ENCODE data around the gene DNAJB14. TPM values are rescaled to one million over a fixed set of nuclear protein-coding genes. Genes with fewer than 3 reads are reported as not detected.

Gene DNAJB14
- total and polyA plus RNA-seq, 2 donors (not counting 3 experiments of a cell fraction or from before 2014, with no cell fraction given): 9.2 to 56.7 TPM

DNA sequence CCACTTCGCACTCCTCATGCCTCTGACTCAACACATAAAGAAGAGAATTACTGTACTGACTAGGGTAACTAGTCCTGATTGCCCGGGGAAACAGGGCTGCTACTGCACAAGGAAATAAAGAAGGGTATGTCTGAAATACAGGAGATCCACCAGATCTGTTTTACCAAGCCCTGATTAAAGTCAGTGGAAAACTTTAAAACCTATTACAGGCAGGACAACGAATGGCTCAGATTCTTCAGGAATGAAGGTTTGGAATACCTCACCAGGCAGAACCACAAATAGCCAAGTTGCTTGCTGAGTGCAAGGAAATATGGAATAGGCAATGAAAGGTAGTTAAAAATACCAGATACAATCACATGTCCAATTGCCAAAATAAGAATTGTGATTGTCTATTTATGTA lies 69.5 kb downstream of the DNAJB14 start:
- Histone ChIP-seq H3K36me3 (ENCODE audit: control insufficient read depth in 2 of 2, extremely low read depth in 1 of 2, insufficient read depth in 2 of 2, low read length in 2 of 2) (peaks cover 9 to 11% of the 10 kb centered on the region in 2 experiments), H3K9me3 (replicated peaks; ENCODE audit: control insufficient read depth, insufficient read depth, low read length) (no peaks in the 10 kb centered on the region), H3K4me2 (ENCODE audit: insufficient read depth, low read length) (no peak overlapping the region), H2AFZ (ENCODE audit: low read depth, low read length) (no peak overlapping the region), H3K79me2 (ENCODE audit: control insufficient read depth, insufficient read depth, low read length) (no peaks in the 10 kb centered on the region), H3K27me3 (ENCODE audit: control insufficient read depth in 2 of 2, insufficient read depth in 2 of 2, low read length in 2 of 2) (no peaks in the 10 kb centered on the region), H3K4me3 (replicated peaks in 1 of 3; ENCODE audit: insufficient read depth in 1 of 3, low read depth in 1 of 3, low read length in 3 of 3) (no peak overlapping the region), H3K27ac (ENCODE audit: insufficient read depth, low read depth, low read length) (no peak overlapping the region), H4K20me1 (replicated peaks; ENCODE audit: control insufficient read depth, extremely low read depth, insufficient read depth, low read length) (no peaks in the 10 kb centered on the region), H3K9ac (replicated peaks; ENCODE audit: extremely low read depth, insufficient read depth, low read length) (no peak overlapping the region), H3K9me1 (replicated peaks; ENCODE audit: control insufficient read depth, extremely low read depth, insufficient read depth, low read length) (no peaks in the 10 kb centered on the region), H3K4me1 (ENCODE audit: control insufficient read depth, extremely low read depth, insufficient read depth, low read length) (no peaks in the 10 kb centered on the region)
- FAIRE-seq (no peak), DNase-seq (ENCODE audit: low read depth, low spot score) (no peak)
- TF ChIP-seq FOS (IDR thresholded peaks at IDR 0.05; ENCODE audit: borderline replicate concordance, insufficient read depth, low read length) (no peak), MYC (IDR thresholded peaks at IDR 0.05; ENCODE audit: low read depth, low read length) (no peak), EZH2 (IDR thresholded peaks at IDR 0.05; ENCODE audit: borderline replicate concordance, low read depth, low read length, severe bottlenecking) (no peak), JUN (IDR thresholded peaks at IDR 0.05; ENCODE audit: borderline replicate concordance, insufficient read depth, insufficient read length, low read depth) (no peak)
- TF ChIP-seq, protein P1, sequence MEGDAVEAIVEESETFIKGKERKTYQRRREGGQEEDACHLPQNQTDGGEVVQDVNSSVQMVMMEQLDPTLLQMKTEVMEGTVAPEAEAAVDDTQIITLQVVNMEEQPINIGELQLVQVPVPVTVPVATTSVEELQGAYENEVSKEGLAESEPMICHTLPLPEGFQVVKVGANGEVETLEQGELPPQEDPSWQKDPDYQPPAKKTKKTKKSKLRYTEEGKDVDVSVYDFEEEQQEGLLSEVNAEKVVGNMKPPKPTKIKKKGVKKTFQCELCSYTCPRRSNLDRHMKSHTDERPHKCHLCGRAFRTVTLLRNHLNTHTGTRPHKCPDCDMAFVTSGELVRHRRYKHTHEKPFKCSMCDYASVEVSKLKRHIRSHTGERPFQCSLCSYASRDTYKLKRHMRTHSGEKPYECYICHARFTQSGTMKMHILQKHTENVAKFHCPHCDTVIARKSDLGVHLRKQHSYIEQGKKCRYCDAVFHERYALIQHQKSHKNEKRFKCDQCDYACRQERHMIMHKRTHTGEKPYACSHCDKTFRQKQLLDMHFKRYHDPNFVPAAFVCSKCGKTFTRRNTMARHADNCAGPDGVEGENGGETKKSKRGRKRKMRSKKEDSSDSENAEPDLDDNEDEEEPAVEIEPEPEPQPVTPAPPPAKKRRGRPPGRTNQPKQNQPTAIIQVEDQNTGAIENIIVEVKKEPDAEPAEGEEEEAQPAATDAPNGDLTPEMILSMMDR (IDR thresholded peaks at IDR 0.05; ENCODE audit: extremely low read depth in 1 of 2, insufficient read depth in 1 of 2, low read depth in 1 of 2, low read length in 2 of 2): no peak
- BruUV-seq (replicated peaks): no TSS peak
- POLR2A ChIA-PET: no interaction called here
- CTCF ChIA-PET: no interaction called here
- dilution Hi-C loops (cut with MboI; ENCODE audit: extremely low pct_ligation_motif_present, low sequenced_read_pairs): no loop called here
- intact Hi-C loops (cut with micrococcal nuclease): no loop called here

DNA sequence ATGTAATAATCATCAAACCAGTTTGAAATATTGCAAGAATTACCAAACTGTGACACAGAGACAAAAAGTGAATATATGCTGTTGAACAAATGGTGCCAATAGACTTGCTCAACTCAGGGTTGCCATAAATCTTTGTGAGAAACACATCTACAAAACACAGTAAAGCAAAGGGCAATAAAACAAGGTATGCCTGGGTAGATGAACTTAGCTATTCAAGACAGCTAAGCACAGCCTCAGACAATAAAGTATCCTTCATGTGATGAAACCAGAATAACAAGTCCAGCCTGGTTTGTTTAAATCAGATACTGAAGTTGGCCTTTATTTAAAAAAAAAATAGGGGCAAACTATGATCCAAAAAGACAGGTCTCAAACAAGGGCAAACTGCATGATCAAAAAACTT lies 71.3 kb downstream of the DNAJB14 start:
- Histone ChIP-seq H3K9me3 (replicated peaks; ENCODE audit: control insufficient read depth, insufficient read depth, low read length) (no peaks in the 10 kb centered on the region), H4K20me1 (replicated peaks; ENCODE audit: control insufficient read depth, extremely low read depth, insufficient read depth, low read length) (no peaks in the 10 kb centered on the region), H3K36me3 (ENCODE audit: control insufficient read depth in 2 of 2, extremely low read depth in 1 of 2, insufficient read depth in 2 of 2, low read length in 2 of 2) (peaks cover 2 to 6% of the 10 kb centered on the region in 2 experiments), H3K9ac (replicated peaks; ENCODE audit: extremely low read depth, insufficient read depth, low read length) (no peak overlapping the region), H3K4me3 (replicated peaks in 1 of 3; ENCODE audit: insufficient read depth in 1 of 3, low read depth in 1 of 3, low read length in 3 of 3) (no peak overlapping the region), H3K27me3 (ENCODE audit: control insufficient read depth in 2 of 2, insufficient read depth in 2 of 2, low read length in 2 of 2) (no peaks in the 10 kb centered on the region), H3K27ac (ENCODE audit: insufficient read depth, low read depth, low read length) (no peak overlapping the region), H3K9me1 (replicated peaks; ENCODE audit: control insufficient read depth, extremely low read depth, insufficient read depth, low read length) (no peaks in the 10 kb centered on the region), H2AFZ (ENCODE audit: low read depth, low read length) (no peak overlapping the region), H3K4me2 (ENCODE audit: insufficient read depth, low read length) (no peak overlapping the region), H3K4me1 (ENCODE audit: control insufficient read depth, extremely low read depth, insufficient read depth, low read length) (no peaks in the 10 kb centered on the region), H3K79me2 (ENCODE audit: control insufficient read depth, insufficient read depth, low read length) (no peaks in the 10 kb centered on the region)
- BruUV-seq (replicated peaks): no TSS peak
- DNase-seq (ENCODE audit: low read depth, low spot score) (no peak), FAIRE-seq (no peak)
- dilution Hi-C loops (cut with MboI; ENCODE audit: extremely low pct_ligation_motif_present, low sequenced_read_pairs): no loop called here
- intact Hi-C loops (cut with micrococcal nuclease): no loop called here
- TF ChIP-seq, protein P2, sequence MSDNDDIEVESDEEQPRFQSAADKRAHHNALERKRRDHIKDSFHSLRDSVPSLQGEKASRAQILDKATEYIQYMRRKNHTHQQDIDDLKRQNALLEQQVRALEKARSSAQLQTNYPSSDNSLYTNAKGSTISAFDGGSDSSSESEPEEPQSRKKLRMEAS (IDR thresholded peaks at IDR 0.05; ENCODE audit: insufficient read depth, insufficient read length): no peak
- TF ChIP-seq JUN (IDR thresholded peaks at IDR 0.05; ENCODE audit: borderline replicate concordance, insufficient read depth, insufficient read length, low read depth) (no peak), FOS (IDR thresholded peaks at IDR 0.05; ENCODE audit: borderline replicate concordance, insufficient read depth, low read length) (no peak), GATA2 (IDR thresholded peaks at IDR 0.05; ENCODE audit: insufficient read depth, insufficient read length, low read depth, low read length) (no peak), EZH2 (IDR thresholded peaks at IDR 0.05; ENCODE audit: borderline replicate concordance, low read depth, low read length, severe bottlenecking) (no peak), POLR2A (IDR thresholded peaks at IDR 0.05; ENCODE audit: low read depth, low read length) (no peak), MYC (IDR thresholded peaks at IDR 0.05; ENCODE audit: low read depth, low read length) (no peak), POLR2AphosphoS5 (IDR thresholded peaks at IDR 0.05; ENCODE audit: insufficient read depth, low read depth, low read length) (no peak)
- TF ChIP-seq, protein P1 (IDR thresholded peaks at IDR 0.05; ENCODE audit: extremely low read depth in 1 of 2, insufficient read depth in 1 of 2, low read depth in 1 of 2, low read length in 2 of 2): no peak
- ChIA-PET POLR2A (no interaction called here), CTCF (no interaction called here)

All from endothelial cell of umbilical vein (primary cell).